AG20443 (cell line): ENCODE results near the gene PKDREJ.
A peak's percentile ranks its signal among the peaks of the same experiment; 100 is the strongest.
"Not testable (repeated sequence)": the region's sequence is repeated elsewhere in the genome, so short reads cannot be mapped to it uniquely, and the experiment has no call there.

ENCODE experiments used
- DNase-seq: peaks from one replicate; pipeline ENCODE4 v3.0.0; 2012; ENCODE audit warnings: low spot score, mixed read lengths

PKDREJ gene, protein sequence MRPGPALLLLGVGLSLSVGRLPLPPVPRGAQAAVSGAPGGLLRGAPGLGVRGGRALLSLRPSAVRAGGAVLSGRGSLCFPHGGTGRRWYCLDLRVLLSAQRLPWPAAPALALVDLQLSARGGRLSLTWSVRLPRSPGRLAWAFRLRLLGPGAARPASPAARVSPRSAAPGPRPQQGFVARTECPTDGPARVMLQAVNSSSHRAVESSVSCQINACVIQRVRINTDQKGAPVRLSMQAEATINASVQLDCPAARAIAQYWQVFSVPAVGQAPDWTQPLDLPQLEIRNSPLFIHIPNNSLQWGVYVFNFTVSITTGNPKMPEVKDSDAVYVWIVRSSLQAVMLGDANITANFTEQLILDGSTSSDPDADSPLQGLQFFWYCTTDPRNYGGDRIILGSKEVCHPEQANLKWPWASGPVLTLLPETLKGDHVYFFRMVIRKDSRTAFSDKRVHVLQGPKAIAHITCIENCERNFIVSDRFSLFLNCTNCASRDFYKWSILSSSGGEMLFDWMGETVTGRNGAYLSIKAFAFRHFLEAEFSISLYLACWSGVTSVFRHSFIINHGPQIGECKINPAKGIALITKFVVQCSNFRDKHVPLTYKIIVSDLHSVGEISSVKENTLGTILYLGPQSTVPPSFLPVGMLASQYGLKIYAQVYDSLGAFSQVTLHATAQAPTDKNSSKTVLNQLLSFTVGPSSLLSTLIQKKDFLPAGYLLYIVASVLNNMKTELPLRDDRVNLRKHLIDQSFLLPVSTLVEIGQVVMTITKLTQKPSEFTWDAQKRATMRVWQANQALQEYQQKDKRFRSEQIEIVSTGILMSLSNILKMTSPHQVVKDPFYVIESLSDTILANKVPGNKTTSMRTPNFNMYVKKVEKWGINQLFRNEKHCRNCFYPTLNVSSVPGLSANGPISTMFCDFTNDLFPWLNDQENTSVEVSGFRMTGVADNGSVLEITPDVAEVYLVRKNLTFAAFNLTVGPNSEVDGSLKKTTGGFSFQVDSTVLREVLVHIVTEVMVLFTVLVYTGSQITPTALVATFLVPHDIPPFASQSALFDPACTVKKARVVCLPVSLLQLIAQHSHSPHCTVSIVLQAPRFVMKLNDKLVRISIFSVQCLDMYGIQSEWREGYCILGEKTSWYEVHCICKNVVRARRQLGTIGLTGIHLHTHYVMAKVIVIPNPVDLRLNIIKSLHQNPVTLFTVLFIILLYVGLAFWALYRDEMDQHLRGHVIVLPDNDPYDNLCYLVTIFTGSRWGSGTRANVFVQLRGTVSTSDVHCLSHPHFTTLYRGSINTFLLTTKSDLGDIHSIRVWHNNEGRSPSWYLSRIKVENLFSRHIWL (N-terminal part only)

DNA sequence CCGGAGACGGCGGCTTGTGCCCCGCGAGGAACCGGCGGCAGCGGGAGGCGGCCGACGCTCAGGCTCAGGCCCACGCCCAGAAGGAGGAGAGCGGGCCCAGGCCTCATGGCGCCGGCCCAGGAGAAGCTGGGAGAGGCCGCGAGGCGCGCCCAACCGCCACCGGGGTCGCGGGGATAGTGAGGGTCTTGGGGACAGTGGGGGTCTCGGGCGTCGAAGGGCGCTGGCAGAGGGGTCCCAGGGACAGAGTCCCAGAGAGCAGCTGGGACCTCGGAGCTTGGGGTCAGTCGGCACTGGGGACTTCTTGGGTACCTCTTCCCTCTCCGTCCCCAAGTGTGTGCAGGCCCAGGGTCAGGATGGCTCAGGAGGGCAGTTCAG, at the start of gene PKDREJ:
Gene PKDREJ (minus strand): TSS at position 128 of the 375 bp plus-strand sequence. CDS start 21 bp downstream, at position 107.
- DNase-seq: peak; percentile 27

GRCh38 chr22:46312848-46313247, 49.7 kb upstream of the PKDREJ start:
- DNase-seq: not testable (repeated sequence)

GRCh38 chr22:46312056-46312455, 48.9 kb upstream of the PKDREJ start:
- DNase-seq: no peak

- no peak for DNase-seq
Observed at GRCh38 chr22:46309526-46310085, 46.5 kb upstream of the PKDREJ start.

- DNase-seq: no peak
Observed at GRCh38 chr22:46308283-46308988, 45.3 kb upstream of the PKDREJ start.

GRCh38 chr22:46303347-46303965, 40.3 kb upstream of the PKDREJ start:
- peak; percentile 58 for DNase-seq

DNA sequence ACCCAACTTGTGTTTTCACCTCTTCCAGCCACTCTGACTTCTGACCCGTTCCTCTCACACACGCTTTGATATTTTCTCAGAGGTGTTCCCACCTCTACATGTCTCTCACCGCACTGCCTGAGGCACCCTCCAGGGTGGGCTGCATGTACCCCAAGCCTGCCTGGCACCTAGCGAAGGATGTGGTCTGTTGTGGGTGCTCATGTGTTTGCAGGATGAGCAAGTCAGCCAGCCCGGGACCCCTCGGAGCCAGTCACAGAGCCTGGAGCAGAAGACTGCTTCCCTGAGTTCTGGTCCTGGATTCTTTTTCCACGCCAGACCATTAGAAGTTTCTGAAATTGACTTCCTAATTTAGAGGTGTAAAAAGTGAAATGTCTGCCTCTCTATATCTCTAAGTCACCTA, 37.3 kb upstream of the PKDREJ start:
- DNase-seq: no peak

DNA sequence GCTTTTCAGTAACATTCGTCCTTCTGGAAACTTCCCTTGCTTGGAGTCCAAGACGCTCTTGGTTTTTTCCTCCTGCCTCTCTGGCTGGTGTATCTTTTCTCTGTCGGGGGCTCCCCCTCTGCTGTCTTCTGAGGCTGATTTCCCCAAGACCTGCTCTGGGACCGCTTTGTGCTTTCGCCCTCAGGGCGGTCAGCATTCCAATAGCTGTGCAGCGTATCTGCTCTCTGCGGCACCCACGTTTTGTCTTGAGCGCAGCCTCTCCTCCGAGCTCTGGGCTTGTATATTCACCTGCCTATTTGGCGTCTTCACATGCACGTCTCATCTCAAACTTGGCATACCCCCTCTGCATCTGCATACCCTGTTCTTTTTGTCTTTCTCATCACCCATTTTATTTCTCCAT, 36.0 kb upstream of the PKDREJ start:
- no peak for DNase-seq

DNA sequence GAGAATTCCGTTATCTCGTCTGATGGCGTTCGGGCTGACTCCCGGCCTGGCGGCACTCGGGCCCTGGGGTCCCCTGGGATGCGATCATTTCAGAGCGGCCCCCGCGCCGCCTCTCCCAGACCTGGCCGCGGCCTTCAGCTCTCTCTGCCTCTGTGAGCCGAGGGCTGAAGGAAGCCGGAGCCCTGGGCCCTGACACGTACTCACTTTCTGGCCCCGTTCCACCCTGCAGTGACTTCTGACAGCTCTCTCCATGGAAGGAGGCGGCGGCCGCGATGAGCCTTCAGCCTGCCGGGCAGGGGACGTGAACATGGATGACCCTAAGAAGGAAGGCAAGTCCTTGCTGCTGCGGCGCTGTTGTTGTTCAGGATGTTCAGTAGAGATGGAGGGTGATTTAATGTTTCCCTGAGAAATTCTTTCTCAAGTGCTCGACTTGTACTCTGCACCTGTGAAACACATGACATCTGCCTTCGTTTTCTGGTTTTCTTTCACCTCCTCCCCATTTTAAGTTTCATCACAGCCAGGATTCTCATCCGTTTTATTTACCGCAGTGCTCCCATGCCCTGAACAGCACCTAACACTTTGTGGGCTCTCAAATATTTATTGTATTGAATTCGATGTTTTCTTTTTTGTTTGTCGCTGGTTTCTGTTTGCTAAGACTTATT, 34.1 kb upstream of the PKDREJ start:
- peak; percentile 52 for DNase-seq

DNA sequence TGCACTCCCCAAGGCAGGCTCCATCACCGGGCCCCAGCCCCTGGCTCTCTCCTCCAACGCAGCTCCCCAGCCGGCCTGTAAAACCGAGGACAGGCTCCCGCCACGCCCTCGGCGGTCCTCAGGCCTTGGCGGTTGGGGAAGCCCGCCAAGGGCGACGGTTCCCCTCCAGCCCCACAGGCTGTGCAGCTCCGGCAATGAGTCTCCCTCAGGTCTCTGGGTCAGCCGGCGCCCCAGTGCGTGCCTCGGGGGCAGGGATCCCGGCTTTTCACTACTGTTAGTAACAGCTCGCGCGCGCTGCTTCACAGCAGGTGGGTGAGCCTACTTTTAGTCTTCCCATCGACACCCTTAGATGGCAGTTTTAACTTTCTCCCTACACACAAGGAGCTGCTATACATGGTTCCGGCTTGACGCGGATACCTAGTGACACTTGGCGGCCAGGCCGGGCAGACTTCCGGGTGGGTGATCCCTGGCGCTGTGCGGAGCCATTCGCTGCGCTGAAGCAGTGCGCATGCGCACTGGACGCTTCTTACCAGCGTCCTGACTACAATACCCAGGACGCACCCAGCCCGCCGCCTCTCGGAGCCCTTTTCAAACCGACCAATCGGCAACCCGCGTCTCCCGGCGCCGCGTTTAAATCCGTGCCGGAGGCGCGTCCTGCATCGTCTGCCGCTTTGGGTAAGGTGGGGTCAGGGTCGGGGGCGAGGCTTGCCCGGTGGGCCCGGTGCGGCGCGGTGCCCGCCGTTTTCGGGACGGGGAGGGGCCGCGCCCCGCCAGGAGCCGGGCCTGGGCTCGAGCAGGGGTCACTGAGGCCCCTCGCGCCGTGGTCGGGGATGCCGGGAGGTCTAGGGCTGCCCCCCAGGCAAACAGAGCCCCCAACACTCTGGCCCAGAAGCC, 33.4 kb upstream of the PKDREJ start, which contains the start of gene GTSE1:
Gene GTSE1 (plus strand): TSS at position 614 of the 894 bp plus-strand sequence. CDS start 531 bp downstream, outside the sequence.
- peak; percentile 100 for DNase-seq

DNA sequence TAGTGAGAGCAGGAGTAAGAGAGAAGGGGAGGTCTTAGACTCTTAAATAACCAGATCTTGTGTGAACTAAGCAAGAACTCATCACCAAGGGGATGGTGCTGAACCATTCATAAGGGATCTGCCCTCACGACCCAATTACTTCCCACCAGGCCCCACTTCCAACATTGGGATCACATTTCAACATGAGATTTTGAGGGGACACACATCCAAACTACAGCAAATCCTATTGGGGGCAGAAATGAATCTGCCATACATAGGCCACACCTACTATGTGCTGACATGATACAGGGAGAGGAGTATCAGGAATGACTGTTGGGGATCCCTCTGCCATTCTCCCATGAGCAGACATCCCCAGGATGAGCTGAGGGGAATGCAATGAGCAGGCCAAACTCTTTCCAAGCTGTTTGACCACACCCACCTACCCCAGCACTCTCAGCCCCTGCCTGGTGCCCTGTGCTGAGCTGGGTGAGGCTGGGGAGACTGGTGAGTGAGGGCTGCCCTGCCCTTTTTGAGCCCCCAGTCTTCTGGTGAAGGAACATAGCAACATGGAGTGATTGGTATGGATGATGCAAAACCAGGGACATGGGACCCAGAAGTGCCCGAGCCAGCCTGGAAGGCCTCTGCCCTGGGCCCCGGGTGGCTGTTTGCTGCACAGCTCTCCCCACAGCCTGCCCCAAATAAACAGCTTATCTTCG, 32.3 kb upstream of the PKDREJ start:
- DNase-seq: no peak

GRCh38 chr22:46294784-46295183, 31.6 kb upstream of the PKDREJ start:
- no peak for DNase-seq

DNA sequence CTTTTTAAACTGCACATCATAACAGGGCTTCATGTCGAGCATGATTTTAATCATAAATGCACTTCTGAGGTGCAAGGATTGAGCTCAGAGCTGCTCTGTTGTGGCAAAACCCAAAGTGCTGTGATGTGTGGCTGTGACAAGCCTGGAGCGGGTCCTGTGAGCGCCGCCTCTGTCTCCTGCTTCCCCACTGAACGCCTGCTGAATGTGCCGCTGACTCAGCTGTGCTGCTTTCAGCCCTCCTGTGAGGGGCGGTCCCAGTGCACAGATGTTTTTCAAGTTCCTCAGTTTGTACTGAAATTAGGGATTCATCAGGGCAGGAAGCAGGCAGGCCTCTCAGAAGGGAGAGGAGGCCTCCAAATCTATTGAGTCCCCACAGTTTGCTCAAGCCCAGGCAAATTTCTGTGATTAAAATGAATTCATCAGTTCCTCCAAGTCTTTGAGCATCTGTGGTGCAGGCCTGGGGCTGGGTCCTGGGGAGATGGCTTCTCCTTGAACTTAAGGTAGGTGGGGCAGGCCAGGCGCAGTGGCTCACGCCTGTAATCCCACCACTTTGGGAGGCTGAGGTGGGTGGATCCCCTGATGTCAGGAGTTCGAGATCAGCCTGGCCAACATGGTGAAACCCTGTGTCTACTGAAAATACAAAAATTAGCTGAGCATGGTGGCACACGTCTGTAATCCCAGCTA, 30.6 kb upstream of the PKDREJ start:
- DNase-seq: peak; percentile 78

DNA sequence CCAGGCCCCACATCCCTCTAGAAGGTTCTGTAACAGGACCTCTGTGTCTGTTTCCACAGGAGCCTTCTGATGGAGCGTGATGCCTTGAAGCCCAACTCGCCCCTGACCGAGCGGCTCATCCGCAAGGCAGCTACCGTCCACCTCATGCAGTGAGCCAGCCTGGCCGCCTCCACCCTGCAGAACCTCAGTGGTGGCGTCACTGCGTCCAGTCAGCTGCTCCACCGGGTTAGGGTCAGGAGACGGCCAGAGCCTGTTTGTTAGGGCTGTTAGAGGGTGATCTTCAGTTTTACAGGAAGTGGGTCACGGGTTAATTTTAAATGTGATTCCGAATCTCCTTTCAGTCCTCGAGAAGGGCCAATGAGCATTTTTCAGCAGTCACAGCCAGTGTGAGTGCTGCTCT, 29.6 kb upstream of the PKDREJ start:
- DNase-seq: no peak

GRCh38 chr22:46292173-46292572, 29.0 kb upstream of the PKDREJ start:
- no peak for DNase-seq

GRCh38 chr22:46290843-46291785, 28.0 kb upstream of the PKDREJ start:
- no peak for DNase-seq
